Measurements from ENCODE around the gene SLAMF8.

Gene SLAMF8

GRCh38 chr1:159800177-159800930 is 26.3 kb upstream of the SLAMF8 start:
- TF ChIP-seq CTCF (IDR thresholded peaks at IDR 0.05), result no peak

GRCh38 chr1:159802111-159802510 is 24.6 kb upstream of the SLAMF8 start, which contains the start of gene FCRL6:
FCRL6 (plus strand) TSS chr1:159802360; CDS start chr1:159802425, 65 bp downstream.
- TF ChIP-seq CTCF (IDR thresholded peaks at IDR 0.05), result no peak

- no peak for TF ChIP-seq CTCF (IDR thresholded peaks at IDR 0.05)
Measured at GRCh38 chr1:159803956-159804689, 22.6 kb upstream of the SLAMF8 start.

- no peak for TF ChIP-seq CTCF (IDR thresholded peaks at IDR 0.05)
Measured at GRCh38 chr1:159804924-159805323, 21.7 kb upstream of the SLAMF8 start.

- TF ChIP-seq CTCF (IDR thresholded peaks at IDR 0.05), result no peak
Measured at GRCh38 chr1:159815926-159816325, 10.7 kb upstream of the SLAMF8 start.

- no peak for TF ChIP-seq CTCF (IDR thresholded peaks at IDR 0.05)
Measured at GRCh38 chr1:159817276-159818041, 9.2 kb upstream of the SLAMF8 start.

GRCh38 chr1:159821171-159821867 is 5.4 kb upstream of the SLAMF8 start:
- TF ChIP-seq CTCF (IDR thresholded peaks at IDR 0.05), result no peak
